Activated B cell treated with CpG ODN at 0.5 μM for 24 hours (primary cell): ENCODE measurements around the gene GPR183. TPM values are rescaled to one million over a fixed set of nuclear protein-coding genes. Genes with fewer than 3 reads are reported as not detected.

Experiments
- ATAC-seq: fragments of 200-7000 bp; cut with Tn5 transposase; one replicate; pipeline ENCODE4 v1.10.0; 2021; ENCODE audit warnings: low read depth, mild to moderate bottlenecking, moderate library complexity
- CTCF ChIA-PET: fragments of 350-600 bp; sonication (Branson Sonifier 250); formaldehyde crosslinking; loops from one replicate; lab custom pipeline; 2021; ENCODE audit warnings: antibody characterized with exemption; lab: Charles Lee
- POLR2A ChIA-PET: fragments of 350-600 bp; sonication (Branson Sonifier 250); formaldehyde crosslinking; loops from one replicate; lab custom pipeline; 2021; ENCODE audit warnings: antibody characterized with exemption; lab: Charles Lee
- DNase-seq: peaks from one replicate; pipeline ENCODE4 v3.0.0; 2022
- H3K27ac Mint-ChIP-seq: one replicate; pipeline ENCODE4 v1.8.0; 2020; ENCODE audit warnings: mixed read lengths
- H3K27me3 Mint-ChIP-seq: one replicate; pipeline ENCODE4 v1.8.0; 2021; ENCODE audit warnings: mixed read lengths
- H3K36me3 Mint-ChIP-seq: one replicate; pipeline ENCODE4 v1.8.0; 2021; ENCODE audit warnings: low read depth, mixed read lengths
- H3K4me1 Mint-ChIP-seq: one replicate; pipeline ENCODE4 v1.8.0; 2021; ENCODE audit warnings: mixed read lengths
- H3K4me3 Mint-ChIP-seq: one replicate; pipeline ENCODE4 v1.8.0; 2020; ENCODE audit warnings: mild to moderate bottlenecking, mixed read lengths
- H3K9me3 Mint-ChIP-seq: one replicate; pipeline ENCODE4 v1.8.0; 2020; ENCODE audit warnings: mixed read lengths
- CTCF ChIP-seq: fragments of 200-600 bp; IDR thresholded peaks from one replicate; pipeline ENCODE4 v1.8.0; 2022; ENCODE audit warnings: antibody characterized with exemption, mild to moderate bottlenecking
- intact Hi-C: fragments of 100-400 bp; cut with micrococcal nuclease; formaldehyde crosslinking; loops from one replicate; pipeline ENCODE4 v1.15.1; 2024
- total RNA-seq: library from RNA; stranded (reverse); gene quantifications from 2 replicates; pipeline ENCODE4 v1.2.3, GENCODE V29; 2022

Gene GPR183
- total RNA-seq, 1 donor from 2014 or later = 84.5 TPM

GRCh38 chr13:99351772-99352171, 44.6 kb upstream of the GPR183 start:
- no peak for TF ChIP-seq CTCF
- Mint-ChIP-seq H3K4me1 (peaks cover 89% of the 10 kb centered on the region), H3K27me3 (no peaks in the 10 kb centered on the region), H3K36me3 (peaks cover 56% of the 10 kb centered on the region), H3K9me3 (no peaks in the 10 kb centered on the region), H3K4me3 (no peak overlapping the region), H3K27ac (peak overlapping the region; percentile 71)
- intact Hi-C loops = no loop called here
- ATAC-seq (no peak), DNase-seq (no peak)
- CTCF ChIA-PET = interaction anchor here (0.6 to 2.8 kb wide), 6 partner anchors 13 to 85 kb away, joined by 3 to 10 read pairs (median 4); no protein-coding TSS in a partner anchor
- POLR2A ChIA-PET = interaction anchor here (0.9 to 3.7 kb wide), 13 partner anchors 9 to 151 kb away, joined by 3 to 49 read pairs (median 4); partner anchors contain the start of genes GPR183 and UBAC2

- ChIA-PET CTCF (no interaction called here), POLR2A (no interaction called here)
- Mint-ChIP-seq H3K4me3 (no peak overlapping the region), H3K27me3 (no peaks in the 10 kb centered on the region), H3K4me1 (peaks cover 83% of the 10 kb centered on the region), H3K9me3 (no peaks in the 10 kb centered on the region), H3K36me3 (peaks cover 64% of the 10 kb centered on the region), H3K27ac (peak overlapping the region; percentile 57)
- TF ChIP-seq CTCF = no peak
- intact Hi-C loops = no loop called here
- ATAC-seq (no peak), DNase-seq (no peak)
Observed at GRCh38 chr13:99350191-99350590, 43.0 kb upstream of the GPR183 start.

- DNase-seq (no peak), ATAC-seq (peak; percentile 68)
- H3K9me3 Mint-ChIP-seq = no peaks in the 10 kb centered on the region
- H3K36me3 Mint-ChIP-seq = peaks cover 78% of the 10 kb centered on the region
- intact Hi-C loops = loop anchor here (1.0 kb wide), 2 partner anchors 8 to 13 kb away; no protein-coding TSS in a partner anchor
- H3K27ac Mint-ChIP-seq = peak overlapping the region; percentile 82
- ChIA-PET CTCF (interaction anchor here (0.7 to 2.9 kb wide), 6 partner anchors 18 to 78 kb away, joined by 3 to 19 read pairs (median 3); no protein-coding TSS in a partner anchor), POLR2A (interaction anchor here (0.5 to 2.6 kb wide), 15 partner anchors 9 to 147 kb away, joined by 3 to 19 read pairs (median 5); partner anchors contain the start of genes GPR183 and UBAC2)
- H3K4me3 Mint-ChIP-seq = peak overlapping the region; percentile 50
- no peaks in the 10 kb centered on the region for H3K27me3 Mint-ChIP-seq
- TF ChIP-seq CTCF = no peak
- H3K4me1 Mint-ChIP-seq = peaks cover 63% of the 10 kb centered on the region
Observed at GRCh38 chr13:99347911-99348451, 40.8 kb upstream of the GPR183 start.

DNA sequence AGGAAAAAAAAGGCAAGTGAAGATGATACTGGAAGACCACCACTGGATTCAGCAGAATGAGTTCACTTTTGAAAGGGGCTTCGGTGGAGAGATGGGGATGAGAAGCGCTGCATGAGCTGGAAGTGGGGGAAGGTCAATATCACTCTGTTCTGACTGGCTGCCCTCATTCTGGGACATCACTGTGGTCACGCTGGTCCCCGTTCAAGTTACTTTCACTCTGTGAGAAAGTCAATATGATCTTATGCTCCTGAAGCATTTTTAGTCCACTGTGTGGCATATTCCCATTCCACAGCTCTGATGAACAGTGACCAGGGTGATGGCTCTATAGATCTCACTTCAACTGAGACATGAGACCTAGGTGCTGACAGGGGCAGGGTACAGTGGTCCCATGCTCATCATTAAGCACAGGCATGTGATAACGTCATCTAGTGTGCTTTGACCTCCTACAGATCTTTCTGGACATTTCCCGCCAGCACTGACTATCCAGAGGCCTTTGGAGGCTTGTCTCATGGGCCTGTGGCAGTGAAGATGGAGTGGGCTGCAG, 40.2 kb upstream of the GPR183 start:
- peak overlapping the region; percentile 82 for H3K27ac Mint-ChIP-seq
- H3K4me1 Mint-ChIP-seq = peaks cover 58% of the 10 kb centered on the region
- CTCF ChIA-PET = interaction anchor here (0.7 to 2.9 kb wide), 7 partner anchors 12 to 77 kb away, joined by 3 to 19 read pairs (median 3); no protein-coding TSS in a partner anchor
- peak overlapping the region; percentile 12 for H3K4me3 Mint-ChIP-seq
- intact Hi-C loops = no loop called here
- DNase-seq = no peak
- H3K36me3 Mint-ChIP-seq = peaks cover 76% of the 10 kb centered on the region
- no peaks in the 10 kb centered on the region for H3K9me3 Mint-ChIP-seq
- no peak for TF ChIP-seq CTCF
- POLR2A ChIA-PET = interaction anchor here (0.5 to 2.6 kb wide), 14 partner anchors 9 to 147 kb away, joined by 3 to 19 read pairs (median 6); partner anchors contain the start of genes GPR183 and UBAC2
- ATAC-seq = peak; percentile 12
- no peaks in the 10 kb centered on the region for H3K27me3 Mint-ChIP-seq
